AG20443 (cell line): Measurements from ENCODE around the gene ATP7A.
"Not testable (repeated sequence)": the region's sequence is repeated elsewhere in the genome, so short reads cannot be mapped to it uniquely, and the experiment has no call there.

Experiments
- DNase-seq: peaks from one replicate; pipeline ENCODE4 v3.0.0; 2012; ENCODE audit warnings: low spot score, mixed read lengths

The ATP7A gene

GRCh38 chrX:77910108-77910840 is at the start of gene ATP7A:
ATP7A (plus strand) TSS chrX:77910693; CDS start chrX:77971642, 60,949 bp downstream.
- DNase-seq: peak; percentile 91

DNA sequence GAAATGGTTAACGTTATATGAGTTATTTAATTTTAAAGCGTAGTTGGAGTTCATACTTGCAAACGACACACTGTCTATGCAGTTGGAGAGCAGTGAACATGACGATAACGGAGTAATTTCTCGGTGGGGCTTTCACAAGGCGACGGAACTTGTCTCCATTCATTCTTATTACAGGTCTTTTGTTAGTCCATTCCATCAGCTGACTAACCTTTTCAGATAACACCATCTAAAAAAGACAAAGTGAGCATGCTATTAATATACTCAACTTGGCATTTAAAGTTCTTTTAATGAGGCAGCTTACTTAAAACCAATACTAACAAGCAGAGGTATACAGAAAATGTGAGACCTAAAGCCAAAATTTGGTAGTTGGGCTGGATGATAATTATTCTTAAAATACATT is 35.1 kb upstream of the ATP7A start:
- DNase-seq: no peak

- DNase-seq: not testable (repeated sequence)
Observed at GRCh38 chrX:77881418-77881817, 29.1 kb upstream of the ATP7A start.

DNA sequence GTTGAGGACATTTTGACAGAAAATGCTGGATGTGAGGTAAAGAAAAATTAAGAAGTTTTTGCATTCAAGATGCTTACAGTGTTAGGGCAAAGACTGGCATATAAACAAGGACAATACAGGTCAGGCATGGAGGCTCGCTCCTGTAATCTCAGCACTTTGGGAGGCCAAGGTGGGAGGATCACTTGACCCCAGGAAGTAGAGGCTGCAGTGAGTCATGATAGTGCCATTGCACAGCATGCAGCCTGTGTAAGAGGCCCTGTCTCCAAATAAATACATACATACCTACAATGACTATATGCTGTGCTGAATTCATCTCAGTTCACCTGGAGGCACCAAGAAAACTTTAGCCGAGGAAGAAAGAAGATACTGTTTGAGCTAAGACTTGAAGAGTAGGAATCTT is 17.6 kb upstream of the ATP7A start:
- no peak for DNase-seq

- DNase-seq: no peak
Observed at GRCh38 chrX:77893713-77894112, 16.8 kb upstream of the ATP7A start.

GRCh38 chrX:77894921-77895886 is 15.3 kb upstream of the ATP7A start, which contains the start of gene MAGT1:
MAGT1 (minus strand) TSS chrX:77895435; CDS start chrX:77895410, 25 bp downstream.
- peak; percentile 85 for DNase-seq

DNA sequence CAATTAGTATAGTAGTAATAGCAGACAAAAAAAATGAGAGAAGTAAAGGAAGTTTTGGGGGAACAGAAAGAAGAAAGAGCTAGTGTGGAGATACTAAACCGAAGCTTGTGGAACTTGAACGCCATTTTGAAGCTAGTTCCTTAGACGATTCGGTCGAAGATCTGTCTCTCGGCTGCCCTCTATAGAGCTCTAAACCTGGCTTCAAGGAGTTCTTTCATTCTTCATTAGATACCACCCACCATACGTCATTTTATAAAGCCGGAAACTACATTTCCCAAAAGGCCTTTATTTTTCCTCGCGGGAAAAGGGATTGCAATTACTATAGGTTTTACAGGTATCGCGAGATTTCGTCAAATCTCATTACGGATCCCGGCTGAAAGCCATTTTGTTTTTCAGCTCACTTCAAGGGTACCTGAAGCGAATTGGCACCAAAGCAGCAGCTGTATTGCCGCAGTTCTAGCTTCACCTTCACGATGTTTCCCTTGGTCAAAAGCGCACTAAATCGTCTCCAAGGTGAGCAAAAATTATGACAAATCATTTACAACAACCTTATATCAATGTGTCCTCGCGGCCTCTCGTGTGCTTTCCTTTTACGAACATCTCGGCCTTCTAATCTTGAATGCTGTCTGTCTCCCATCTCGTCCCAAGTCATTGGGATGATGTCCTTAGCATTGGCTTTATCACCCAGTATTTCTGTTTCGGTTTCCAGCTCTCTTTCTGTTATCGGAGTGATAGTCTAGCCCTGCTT is 11.2 kb upstream of the ATP7A start, which contains the start of gene COX7B:
Gene COX7B, plus strand, starts transcription at position 388 of the 748 bp plus-strand sequence. Its CDS starts 86 bp downstream, at position 474.
- DNase-seq: peak; percentile 66

DNA sequence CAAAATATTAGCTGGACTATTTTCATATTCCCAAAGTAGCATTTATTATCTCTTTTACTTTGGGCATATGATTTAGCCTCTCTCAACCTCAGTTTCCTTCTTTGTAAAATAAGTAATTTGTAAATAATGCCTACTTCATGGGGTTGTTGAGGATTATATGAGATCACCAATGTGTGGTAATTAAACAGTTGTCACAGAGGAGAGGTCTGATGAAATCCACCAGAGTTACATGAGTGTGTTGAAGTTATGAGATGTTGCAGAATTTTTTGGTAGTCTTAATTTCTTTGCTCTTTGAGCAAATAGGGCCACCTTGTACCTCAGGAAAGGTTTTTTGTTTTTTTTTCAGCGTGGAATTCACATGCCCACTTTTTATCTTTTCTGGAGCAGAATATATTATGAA is 9.8 kb upstream of the ATP7A start:
- peak; percentile 4 for DNase-seq

DNA sequence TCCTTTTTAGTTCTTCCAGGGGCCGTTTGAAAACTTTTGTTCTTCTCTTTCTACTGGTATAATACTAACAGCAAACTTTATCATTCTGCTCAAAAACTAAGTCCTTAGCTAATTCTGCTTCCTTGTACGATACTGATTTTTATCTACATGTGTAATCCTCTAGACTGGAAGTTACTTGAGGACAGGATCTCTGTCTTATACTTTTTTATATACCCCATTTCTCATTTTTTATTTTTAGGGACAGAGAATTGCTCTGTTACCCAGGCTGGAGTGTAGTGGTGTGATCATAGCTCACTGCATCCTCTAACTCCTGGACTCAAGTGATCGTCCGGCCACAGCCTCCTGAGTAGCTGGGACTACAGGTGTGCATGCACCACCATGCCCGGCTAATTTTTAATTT is 9.0 kb upstream of the ATP7A start:
- DNase-seq: no peak

- DNase-seq: peak; percentile 3
Observed at GRCh38 chrX:77917294-77917933, 6.9 kb downstream of the ATP7A start.

- DNase-seq: peak; percentile 22
Observed at GRCh38 chrX:77918568-77918967, 8.1 kb downstream of the ATP7A start.

GRCh38 chrX:77919370-77919769 is 8.9 kb downstream of the ATP7A start:
- not testable (repeated sequence) for DNase-seq

GRCh38 chrX:77922787-77923186 is 12.3 kb downstream of the ATP7A start:
- no peak for DNase-seq

DNA sequence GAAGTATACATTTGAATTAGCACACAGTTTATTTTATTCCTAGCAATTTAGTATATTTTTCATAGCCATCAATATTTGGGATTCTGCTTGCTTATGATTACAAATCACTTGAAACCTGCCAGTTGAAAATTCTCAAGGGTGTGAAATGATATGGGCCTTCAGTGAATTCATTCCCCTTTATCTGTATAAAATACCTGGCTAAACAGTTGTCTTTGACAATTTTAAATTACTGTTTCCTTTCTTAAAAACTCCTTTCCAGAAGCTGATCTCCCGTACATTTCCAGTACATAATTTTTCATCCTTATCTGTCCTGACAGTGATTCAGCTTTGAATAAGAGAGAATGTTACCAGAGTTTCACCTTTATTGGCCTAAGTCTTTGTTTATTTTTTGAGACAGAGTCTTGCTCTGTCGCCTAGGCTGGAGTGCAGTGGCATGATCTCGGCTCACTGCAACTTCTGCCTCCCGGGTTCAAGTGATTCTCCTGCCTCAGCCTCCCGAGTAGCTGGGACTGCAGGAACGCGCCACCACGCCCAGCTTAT is 13.9 kb downstream of the ATP7A start:
- DNase-seq: no peak

GRCh38 chrX:77925764-77926163 is 15.3 kb downstream of the ATP7A start:
- DNase-seq: no peak

DNA sequence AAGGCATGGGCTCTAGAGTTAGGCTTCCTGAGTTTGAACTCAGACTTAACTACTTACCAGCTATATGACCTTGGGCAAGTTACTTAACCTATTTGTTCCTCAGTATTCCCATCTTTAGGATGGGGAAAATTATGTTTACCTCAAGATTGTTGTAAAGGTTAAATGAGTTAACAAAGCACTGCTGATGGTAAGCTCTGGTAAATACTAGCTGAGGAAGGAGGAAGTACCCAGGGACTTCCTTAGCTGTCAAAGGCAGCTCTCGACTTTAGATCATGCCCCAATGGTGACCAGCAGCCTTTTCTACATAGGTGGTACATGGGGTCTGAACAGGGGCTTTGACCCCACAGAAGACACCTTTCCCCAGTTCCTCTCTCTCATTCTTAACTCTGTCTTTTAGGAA is 20.1 kb downstream of the ATP7A start:
- DNase-seq: no peak

DNA sequence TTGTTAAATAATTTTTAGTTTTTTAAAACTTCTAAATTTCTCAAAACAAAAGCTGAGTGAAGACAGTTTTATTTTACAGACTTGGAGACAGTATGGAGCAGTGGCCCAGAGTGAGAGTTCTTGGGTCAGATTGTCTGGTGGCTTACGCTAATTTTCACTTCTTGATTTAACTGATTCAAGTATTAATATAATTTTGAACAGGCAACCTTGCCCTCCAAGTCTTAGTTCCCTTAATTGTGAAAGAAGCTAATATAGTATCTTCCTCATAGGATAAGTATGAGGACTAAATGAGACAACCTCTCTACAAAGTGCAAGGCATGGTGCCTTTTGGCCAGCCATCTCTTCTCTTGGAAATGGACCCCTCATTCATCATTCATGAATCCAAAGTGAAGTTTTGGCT is 25.4 kb downstream of the ATP7A start:
- DNase-seq: no peak

GRCh38 chrX:77936299-77936698 is 25.8 kb downstream of the ATP7A start:
- DNase-seq: no peak

DNA sequence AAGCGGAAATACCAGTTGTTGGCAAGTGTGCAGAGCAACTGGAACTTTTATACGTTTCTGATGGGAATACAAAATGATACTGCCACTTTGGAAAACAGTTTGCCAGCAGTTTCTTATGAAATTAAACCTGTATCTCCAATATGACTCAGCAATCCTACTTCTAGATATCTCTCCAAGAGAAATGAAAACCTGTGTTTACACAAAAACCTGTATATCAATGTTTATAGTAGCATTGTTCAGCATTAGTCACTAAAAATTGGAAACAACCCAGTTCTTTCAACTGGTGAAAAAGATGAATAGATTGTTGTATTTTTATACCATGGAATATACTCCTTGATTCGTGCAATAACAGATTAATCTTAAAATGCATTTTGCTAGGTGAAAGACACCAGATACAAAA is 26.8 kb downstream of the ATP7A start:
- no peak for DNase-seq

GRCh38 chrX:77938083-77938680 is 27.7 kb downstream of the ATP7A start:
- DNase-seq: no peak

- not testable (repeated sequence) for DNase-seq
Observed at GRCh38 chrX:77945031-77945430, 34.5 kb downstream of the ATP7A start.
